ENCODE measurements around the gene DDIT4.
A peak's percentile ranks its signal among the peaks of the same experiment; 100 is the strongest.
"Not testable (repeated sequence)": the region's sequence is repeated elsewhere in the genome, so short reads cannot be mapped to it uniquely, and the experiment has no call there.

Gene DDIT4

GRCh38 chr10:72273410-72274212 lies at the start of gene DDIT4:
Gene DDIT4, plus strand, starts transcription at chr10:72273924. Its CDS starts 293 bp downstream, at chr10:72274217.
- DNase-seq, result peak; percentile 100

- not testable (repeated sequence) for DNase-seq
These were observed 49.5 kb upstream of the DDIT4 start for GRCh38 chr10:72224191-72224590.

DNA sequence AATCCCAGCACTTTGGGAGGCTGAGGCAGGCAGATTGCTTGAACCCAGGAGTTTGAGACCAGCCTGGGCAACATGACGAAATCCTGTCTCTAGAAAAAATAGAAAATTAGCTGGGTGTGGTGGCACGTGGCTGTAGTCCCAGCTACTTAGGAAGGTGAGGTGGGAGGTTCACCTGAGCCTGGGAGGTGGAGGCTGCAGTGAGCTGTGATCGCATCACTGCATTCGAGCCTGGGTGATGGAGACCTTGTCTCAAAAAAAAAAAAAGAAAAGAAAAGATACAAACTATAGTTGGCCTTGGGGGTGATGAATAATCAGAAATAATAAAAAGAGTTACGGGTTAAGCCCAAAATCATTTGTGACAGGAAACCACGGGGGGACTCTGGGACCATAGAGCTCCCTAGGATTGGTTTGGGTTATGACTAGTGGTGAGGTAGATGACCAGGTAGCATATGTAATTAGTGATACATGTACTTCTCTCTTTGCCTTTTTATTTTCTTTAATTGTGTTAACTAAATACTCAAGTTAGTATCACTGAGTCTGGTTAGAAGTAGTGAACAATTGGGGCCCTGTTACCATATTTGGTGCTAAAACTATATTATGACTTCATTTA lies 47.2 kb upstream of the DDIT4 start:
- DNase-seq, result no peak

GRCh38 chr10:72227826-72228225 lies 45.9 kb upstream of the DDIT4 start:
- no peak for DNase-seq

- no peak for DNase-seq
These were observed 45.4 kb upstream of the DDIT4 start for GRCh38 chr10:72228318-72228751.

DNA sequence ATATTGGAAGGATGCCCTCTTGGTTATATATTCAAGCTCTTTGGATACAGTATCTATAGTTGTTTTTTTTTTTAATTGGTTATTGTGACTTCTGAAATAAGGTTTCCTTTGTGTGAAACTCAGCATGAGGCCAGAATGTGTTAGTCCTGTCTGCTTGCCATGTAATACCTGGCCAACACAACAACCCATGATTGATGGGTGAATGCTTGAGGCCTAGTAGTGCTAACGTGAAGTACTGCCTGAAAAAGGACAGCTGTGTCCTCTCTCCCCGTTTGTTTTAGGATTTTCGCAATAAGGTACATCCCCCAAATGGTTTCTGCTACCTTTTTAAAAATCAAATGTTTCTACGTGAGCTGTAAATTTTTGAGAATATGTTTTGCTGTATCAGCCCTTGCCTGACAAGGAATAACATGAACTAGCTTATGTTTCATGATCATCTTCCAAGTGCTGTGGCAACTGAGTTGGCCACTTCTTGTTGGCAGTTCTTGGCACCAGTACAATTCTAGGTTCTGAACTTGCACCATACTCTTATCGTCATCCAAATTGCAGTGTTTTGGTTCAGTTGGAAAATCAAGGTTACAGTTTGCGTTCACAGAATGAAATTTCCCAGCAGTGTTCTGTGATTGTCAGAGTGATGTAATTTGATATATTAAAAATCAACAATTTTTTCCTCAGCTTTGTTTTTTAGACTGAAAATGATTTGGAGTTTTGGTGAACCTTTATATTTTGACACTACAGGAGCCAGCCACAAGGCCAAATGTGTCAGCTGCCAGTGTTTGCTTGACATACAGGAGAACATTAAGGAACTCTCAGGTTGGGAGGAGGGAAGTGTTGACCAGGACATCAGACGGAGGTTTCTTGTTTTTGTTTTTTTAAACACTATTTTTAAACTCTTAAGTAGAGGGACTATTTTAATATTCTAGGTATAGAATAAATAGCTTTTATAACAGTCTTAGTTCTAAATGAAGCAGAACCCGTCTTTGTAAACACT lies 44.2 kb upstream of the DDIT4 start:
- no peak for DNase-seq

- no peak for DNase-seq
These were observed 40.1 kb upstream of the DDIT4 start for GRCh38 chr10:72233621-72234020.

DNA sequence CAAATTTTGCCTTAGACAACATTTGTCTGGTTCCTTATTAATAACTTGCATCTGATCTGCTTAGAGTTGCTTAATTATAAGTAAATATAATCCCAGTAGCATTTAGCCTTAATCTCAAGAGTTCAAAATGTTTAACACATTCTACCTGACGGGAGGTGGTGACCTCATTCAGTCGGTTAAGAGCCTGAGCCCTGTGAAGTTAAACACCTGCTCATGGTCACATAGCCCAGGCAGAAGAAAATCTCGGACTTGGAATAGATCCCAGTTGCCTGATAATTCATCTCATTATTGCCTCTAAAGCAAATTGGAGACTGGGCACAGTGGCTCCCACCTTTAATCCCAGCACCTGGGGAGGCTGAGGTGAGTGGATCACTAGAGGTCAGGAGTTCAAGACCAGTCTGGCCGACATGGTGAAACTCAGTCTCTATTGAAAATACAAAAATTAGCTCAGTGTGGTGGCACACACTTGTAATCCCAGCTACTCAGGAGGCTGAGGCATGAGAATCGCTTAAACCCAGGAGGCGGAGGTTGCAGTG lies 39.1 kb upstream of the DDIT4 start:
- no peak for DNase-seq

DNA sequence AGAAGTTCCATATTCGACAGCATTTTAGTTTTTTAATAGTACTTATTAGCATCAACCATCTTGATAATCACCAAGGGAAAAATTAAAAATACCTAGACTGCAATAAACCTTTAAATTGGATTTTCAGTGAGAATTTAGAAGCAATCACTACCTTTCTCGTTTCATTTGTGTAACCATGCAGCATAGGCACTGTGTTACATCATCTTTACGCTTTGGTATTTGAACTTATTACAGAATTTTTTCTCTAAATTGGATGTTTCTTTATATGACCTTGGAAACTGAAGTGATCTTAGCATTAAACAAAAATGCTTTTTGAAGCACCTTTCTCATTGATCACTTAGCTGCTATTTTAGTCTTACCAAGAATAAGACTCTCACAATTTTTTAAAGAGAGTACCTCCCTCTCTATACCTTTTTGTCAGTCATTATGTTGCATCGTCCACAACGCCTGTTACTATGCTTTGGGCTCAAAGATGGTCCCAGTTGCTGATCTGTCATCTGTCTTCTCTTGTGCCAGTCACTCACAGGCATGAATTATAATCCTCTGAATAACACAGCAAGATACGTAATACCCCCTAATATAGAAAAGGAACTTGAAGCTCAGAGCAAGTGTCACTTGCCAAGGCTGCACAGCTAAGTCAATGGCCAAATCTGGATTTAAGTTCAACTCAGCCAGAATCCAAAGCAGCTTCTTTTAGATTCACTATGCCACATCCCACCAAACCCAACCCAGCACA lies 38.0 kb upstream of the DDIT4 start:
- no peak for DNase-seq

DNA sequence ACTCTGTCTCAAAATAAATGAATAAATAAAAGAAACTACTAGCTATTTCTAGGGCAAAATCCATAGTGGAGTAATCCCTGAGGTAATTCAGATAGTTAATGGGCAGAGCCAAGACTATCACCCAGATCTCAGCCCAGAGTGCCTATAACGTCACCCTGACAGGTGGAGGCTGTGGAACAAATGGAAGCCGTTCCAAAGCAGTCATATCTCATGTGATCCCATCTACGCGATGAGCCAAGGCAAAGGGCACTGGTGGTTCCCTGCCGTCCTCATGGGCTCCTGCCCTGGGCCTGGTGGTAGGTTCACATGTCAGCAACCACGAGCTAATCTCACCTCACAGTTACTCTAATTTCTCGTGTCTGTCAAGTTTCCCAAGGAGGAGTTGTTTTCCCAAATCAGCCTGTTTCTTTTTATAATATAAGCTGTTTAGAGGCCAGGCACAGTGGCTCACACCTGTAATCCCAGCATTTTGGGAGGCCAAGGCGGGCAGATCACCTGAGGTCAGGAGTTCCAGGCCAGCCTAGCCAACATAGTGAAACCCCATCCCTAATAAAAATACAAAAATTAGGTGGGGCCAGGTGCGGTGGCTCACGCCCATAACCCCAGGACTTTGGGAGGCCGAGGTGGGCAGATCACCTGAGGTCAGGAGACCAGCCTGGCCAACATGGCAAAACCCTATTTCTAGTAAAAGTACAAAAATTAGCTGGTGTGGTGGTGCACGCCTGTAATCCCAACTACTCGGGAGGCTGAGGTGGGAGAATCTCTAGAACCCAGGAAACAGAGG lies 35.1 kb upstream of the DDIT4 start:
- DNase-seq, result no peak

DNA sequence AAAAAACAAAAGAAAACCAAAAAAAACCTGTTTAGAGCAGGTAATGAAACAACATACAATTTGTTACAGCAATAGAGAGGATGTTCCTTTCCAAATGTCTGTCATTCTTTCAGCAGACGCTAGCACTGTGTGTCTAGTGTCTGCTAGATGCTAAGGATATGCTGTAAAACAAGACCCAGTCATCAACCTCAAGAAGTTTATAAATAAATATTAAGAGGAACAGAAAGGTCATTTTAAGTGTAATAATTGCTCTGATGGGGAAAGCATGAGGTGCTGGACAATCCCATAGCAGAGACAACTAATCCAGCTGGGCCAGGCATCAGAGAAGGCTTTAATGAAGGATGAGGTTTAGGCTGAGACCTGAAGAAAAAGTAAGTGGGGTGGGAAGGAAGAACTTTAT lies 34.3 kb upstream of the DDIT4 start:
- DNase-seq, result no peak

- no peak for DNase-seq
These were observed 33.4 kb upstream of the DDIT4 start for GRCh38 chr10:72240371-72240770.

DNA sequence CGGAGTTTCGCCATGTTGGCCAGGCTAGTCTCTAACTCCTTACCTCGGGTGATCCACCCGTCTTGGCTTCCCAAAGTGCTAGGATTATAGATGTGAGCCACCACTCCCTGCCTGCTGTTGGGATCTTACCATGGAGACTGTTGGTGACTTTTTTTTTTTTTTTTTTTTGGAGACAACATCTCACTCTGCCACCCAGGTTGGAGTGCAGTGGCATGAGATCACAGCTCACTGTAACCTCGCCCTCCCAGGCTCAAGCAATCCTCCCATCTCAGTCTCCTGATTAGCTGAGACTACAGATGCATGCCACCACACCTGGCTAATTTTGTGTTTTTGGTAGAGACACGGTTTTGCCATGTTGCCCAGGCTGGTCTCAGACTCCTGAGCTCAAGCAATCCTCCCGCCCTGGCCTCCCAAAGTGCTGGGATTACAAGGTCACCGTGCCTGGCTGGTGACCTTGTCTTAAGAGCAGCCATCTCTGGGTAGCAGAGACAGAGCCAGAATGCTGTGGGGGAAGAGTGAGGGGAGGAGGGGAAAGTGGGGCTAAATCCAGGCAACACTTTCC lies 32.0 kb upstream of the DDIT4 start:
- DNase-seq, result no peak

DNA sequence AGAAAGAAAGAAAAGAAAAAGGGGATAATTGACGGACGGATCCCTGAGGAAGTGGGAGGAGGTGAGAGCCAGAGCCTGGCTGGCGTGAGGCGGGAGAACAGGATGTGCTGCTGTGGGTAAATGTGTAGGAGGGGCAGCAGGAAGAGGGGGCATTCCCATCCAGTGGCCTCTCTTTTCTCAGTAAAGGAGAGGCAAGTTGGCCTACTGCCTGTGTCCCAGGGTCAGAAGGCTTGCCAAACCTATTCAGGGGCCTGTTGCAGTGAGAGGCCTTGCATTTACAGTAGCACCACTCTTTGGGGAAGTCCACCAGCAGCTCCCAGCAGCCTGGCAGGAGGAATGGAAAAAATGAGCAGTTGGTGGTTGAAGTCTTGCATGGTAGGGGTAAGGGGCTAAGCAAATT lies 31.0 kb upstream of the DDIT4 start:
- DNase-seq, result peak; percentile 84

GRCh38 chr10:72243822-72244437 lies 29.8 kb upstream of the DDIT4 start:
- peak; percentile 76 for DNase-seq

- no peak for DNase-seq
These were observed 29.1 kb upstream of the DDIT4 start for GRCh38 chr10:72244573-72245038.

DNA sequence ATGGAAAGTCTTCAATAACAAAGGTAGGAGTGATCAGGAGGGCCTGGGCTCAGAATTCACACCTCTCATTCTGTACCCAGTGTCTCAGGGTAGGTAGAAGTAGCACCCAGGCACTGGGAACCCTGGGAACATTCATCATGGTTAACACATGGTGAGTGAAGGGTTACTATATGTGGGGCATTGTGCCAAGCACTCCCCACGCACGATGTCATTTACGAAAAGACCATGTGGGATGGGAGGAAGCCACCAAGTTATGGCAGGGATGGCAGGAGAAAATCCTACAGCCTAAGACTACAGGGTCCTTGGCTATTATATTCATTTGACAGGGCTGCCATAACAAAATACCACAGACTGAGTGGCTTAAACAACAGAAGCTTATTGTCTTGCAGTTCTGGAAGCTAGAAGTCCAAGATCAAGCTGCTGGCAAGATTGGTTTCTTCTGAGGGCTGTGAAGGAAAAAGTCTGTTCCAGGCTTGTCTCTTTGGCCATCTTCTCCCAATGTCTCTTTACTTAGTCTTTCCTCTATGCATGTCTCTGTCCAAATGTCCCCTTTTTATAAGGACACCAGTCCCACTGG lies 27.7 kb upstream of the DDIT4 start:
- DNase-seq, result no peak

DNA sequence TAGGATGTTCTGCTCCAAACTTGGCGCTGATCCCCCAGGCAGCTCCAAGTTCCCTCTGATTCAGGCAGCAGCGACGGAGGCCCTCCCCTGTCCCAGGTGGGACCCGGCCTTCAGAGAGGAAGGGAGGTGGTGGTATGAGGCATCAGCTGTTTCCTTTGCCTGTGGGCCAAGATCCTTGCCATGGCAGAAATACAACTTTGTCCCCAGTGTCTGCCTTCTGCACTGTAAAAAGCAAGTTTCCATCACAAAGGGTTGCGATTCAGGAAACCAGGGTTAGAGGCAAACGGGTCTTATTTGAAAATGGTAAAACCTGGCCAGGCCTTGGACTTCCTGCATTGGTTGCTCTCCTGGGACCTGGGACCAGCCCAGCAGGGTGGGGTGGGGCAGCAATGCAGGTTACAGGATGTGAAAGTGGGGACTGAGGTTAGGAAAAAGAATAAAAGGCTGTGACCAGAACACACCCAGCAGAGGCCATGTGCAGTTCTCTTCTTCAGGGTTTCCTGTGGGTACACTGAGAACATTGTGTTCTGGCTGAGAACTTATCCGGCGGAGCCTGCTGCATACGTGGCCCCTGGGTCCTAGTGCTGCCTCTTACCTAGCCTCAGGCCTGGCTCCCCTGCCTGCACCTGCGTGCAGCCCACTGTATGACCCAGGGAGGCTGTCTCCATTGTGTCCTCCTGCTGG lies 25.1 kb upstream of the DDIT4 start:
- DNase-seq, result peak; percentile 91

DNA sequence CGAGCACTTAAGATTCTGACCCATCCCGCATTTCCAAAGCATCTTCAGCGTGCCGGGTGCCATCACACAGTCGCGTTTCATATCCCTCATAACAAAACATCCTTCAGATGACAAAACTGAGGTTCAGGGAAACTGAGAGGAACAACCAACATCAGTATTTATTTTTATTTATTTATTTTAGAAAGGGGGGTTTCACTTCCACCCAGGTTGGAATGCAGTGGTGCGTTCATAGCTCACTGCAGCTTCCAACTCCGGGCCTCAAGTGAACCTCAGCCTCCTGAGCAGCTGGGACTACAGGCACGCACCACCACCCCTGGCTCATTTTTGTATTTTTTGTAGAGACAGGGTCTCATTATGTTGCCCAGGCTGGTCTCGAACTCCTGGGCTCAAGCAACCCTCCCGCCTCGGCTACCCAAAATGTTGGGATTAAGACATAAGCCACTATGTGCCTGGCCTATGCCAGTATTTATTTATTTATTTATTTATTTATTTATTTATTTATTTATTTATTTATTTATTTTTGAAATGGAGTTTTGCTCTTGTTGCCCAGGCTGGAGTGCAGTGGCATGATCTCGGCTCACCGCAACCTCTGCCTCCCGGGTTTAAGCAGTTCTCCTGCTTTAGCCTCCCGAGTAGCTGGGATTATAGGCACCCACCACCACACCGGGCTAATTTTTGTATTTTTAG lies 24.4 kb upstream of the DDIT4 start:
- not testable (repeated sequence) for DNase-seq

Data from right forelimb (tissue), 1 donor.